Measurements from ENCODE around the gene MRNIP.
"Not testable (repeated sequence)": the region's sequence is repeated elsewhere in the genome, so short reads cannot be mapped to it uniquely, and the experiment has no call there.

Gene MRNIP

GRCh38 chr5:179839328-179840256 lies 19.0 kb downstream of the MRNIP start:
- no peak for DNase-seq (ENCODE audit: low read depth)

- no peak for DNase-seq (ENCODE audit: low read depth)
Observed at GRCh38 chr5:179837076-179838011, 21.3 kb downstream of the MRNIP start.

GRCh38 chr5:179836225-179837019 lies 22.2 kb downstream of the MRNIP start:
- DNase-seq (ENCODE audit: low read depth), result peak; percentile 44

- DNase-seq (ENCODE audit: low read depth), result not testable (repeated sequence)
Observed at GRCh38 chr5:179834871-179835270, 23.7 kb downstream of the MRNIP start.

GRCh38 chr5:179834120-179834519 lies 24.5 kb downstream of the MRNIP start:
- DNase-seq (ENCODE audit: low read depth), result no peak

GRCh38 chr5:179833709-179834070 lies 24.9 kb downstream of the MRNIP start:
- no peak for DNase-seq (ENCODE audit: low read depth)

- no peak for DNase-seq (ENCODE audit: low read depth)
Observed at GRCh38 chr5:179833056-179833708, 25.4 kb downstream of the MRNIP start.

- no peak for DNase-seq (ENCODE audit: low read depth)
Observed at GRCh38 chr5:179832039-179832745, 26.4 kb downstream of the MRNIP start.

GRCh38 chr5:179830818-179831468 lies 27.7 kb downstream of the MRNIP start:
- DNase-seq (ENCODE audit: low read depth), result no peak

GRCh38 chr5:179829732-179830435 lies 28.7 kb downstream of the MRNIP start:
- DNase-seq (ENCODE audit: low read depth), result no peak

GRCh38 chr5:179828756-179829421 lies 29.7 kb downstream of the MRNIP start:
- DNase-seq (ENCODE audit: low read depth), result no peak

GRCh38 chr5:179827680-179828079 lies 30.9 kb downstream of the MRNIP start:
- DNase-seq (ENCODE audit: low read depth), result peak; percentile 46

- no peak for DNase-seq (ENCODE audit: low read depth)
Observed at GRCh38 chr5:179825655-179826182, 32.9 kb downstream of the MRNIP start.

GRCh38 chr5:179824745-179825112 lies 33.9 kb downstream of the MRNIP start:
- no peak for DNase-seq (ENCODE audit: low read depth)

GRCh38 chr5:179823937-179824744 lies 34.5 kb downstream of the MRNIP start:
- no peak for DNase-seq (ENCODE audit: low read depth)

- DNase-seq (ENCODE audit: low read depth), result no peak
Observed at GRCh38 chr5:179822444-179822990, 36.1 kb downstream of the MRNIP start.

GRCh38 chr5:179822059-179822432 lies 36.6 kb downstream of the MRNIP start:
- DNase-seq (ENCODE audit: low read depth), result no peak
